Activated naive CD4-positive, alpha-beta T cell treated with anti-CD3 and anti-CD28 coated beads, Interleukin-2, amount 50 U/mL, for 16 hours (primary cell): ENCODE data around the gene DDX50.
"Not testable (repeated sequence)": the region's sequence is repeated elsewhere in the genome, so short reads cannot be mapped to it uniquely, and the experiment has no call there.

Source experiments
- DNase-seq: peaks from one replicate; pipeline ENCODE4 v3.0.0-alpha.2; 2020

Gene DDX50

GRCh38 chr10:68901105-68901927, at the start of gene DDX50:
Gene DDX50, plus strand, starts transcription at chr10:68901315. Its CDS starts 70 bp downstream, at chr10:68901385.
- peak; percentile 94 for DNase-seq

GRCh38 chr10:68856352-68856751, 44.8 kb upstream of the DDX50 start:
- DNase-seq, result no peak

GRCh38 chr10:68857005-68857404, 44.1 kb upstream of the DDX50 start:
- no peak for DNase-seq

GRCh38 chr10:68861253-68861652, 39.9 kb upstream of the DDX50 start:
- no peak for DNase-seq

GRCh38 chr10:68864611-68865010, 36.5 kb upstream of the DDX50 start:
- DNase-seq, result no peak

GRCh38 chr10:68868173-68868572, 32.9 kb upstream of the DDX50 start:
- DNase-seq, result not testable (repeated sequence)

- no peak for DNase-seq
These were observed 31.5 kb upstream of the DDX50 start for GRCh38 chr10:68869623-68870022.

GRCh38 chr10:68870061-68870460, 31.1 kb upstream of the DDX50 start:
- no peak for DNase-seq

- DNase-seq, result no peak
These were observed 30.5 kb upstream of the DDX50 start for GRCh38 chr10:68870545-68871104.

GRCh38 chr10:68871105-68871711, 29.9 kb upstream of the DDX50 start:
- DNase-seq, result no peak

- no peak for DNase-seq
These were observed 29.3 kb upstream of the DDX50 start for GRCh38 chr10:68871731-68872342.

- DNase-seq, result no peak
These were observed 24.6 kb upstream of the DDX50 start for GRCh38 chr10:68876246-68877138.

- DNase-seq, result no peak
These were observed 23.5 kb upstream of the DDX50 start for GRCh38 chr10:68877482-68878110.

- no peak for DNase-seq
These were observed 22.6 kb upstream of the DDX50 start for GRCh38 chr10:68878496-68878895.

GRCh38 chr10:68879628-68880027, 21.5 kb upstream of the DDX50 start:
- DNase-seq, result no peak

GRCh38 chr10:68880181-68880580, 20.9 kb upstream of the DDX50 start:
- DNase-seq, result no peak

- no peak for DNase-seq
These were observed 6.1 kb upstream of the DDX50 start for GRCh38 chr10:68895041-68895440.

GRCh38 chr10:68897336-68897741, 3.8 kb upstream of the DDX50 start:
- peak; percentile 14 for DNase-seq

GRCh38 chr10:68899186-68899745, 1.8 kb upstream of the DDX50 start:
- DNase-seq, result no peak

GRCh38 chr10:68900427-68901104, 549 bp upstream of the DDX50 start:
- DNase-seq, result no peak

GRCh38 chr10:68902382-68902781, 1.3 kb downstream of the DDX50 start:
- DNase-seq, result no peak
